Measurements from ENCODE around the gene CHGA.

The CHGA gene

GRCh38 chr14:92930737-92931602 is 8.0 kb downstream of the CHGA start:
- no peak for DNase-seq

- no peak for DNase-seq
Measured at GRCh38 chr14:92931681-92932447, 8.9 kb downstream of the CHGA start.

GRCh38 chr14:92932448-92933395 is 9.8 kb downstream of the CHGA start:
- no peak for DNase-seq

GRCh38 chr14:92933481-92933880 is 10.5 kb downstream of the CHGA start:
- no peak for DNase-seq

- DNase-seq, result no peak
Measured at GRCh38 chr14:92934196-92935085, 11.5 kb downstream of the CHGA start.

GRCh38 chr14:92935446-92935845 is 12.5 kb downstream of the CHGA start:
- no peak for DNase-seq

GRCh38 chr14:92936085-92936484 is 13.1 kb downstream of the CHGA start:
- no peak for DNase-seq

- no peak for DNase-seq
Measured at GRCh38 chr14:92937051-92937937, 14.3 kb downstream of the CHGA start.

- DNase-seq, result no peak
Measured at GRCh38 chr14:92938235-92938875, 15.4 kb downstream of the CHGA start.

GRCh38 chr14:92938890-92939671 is 16.1 kb downstream of the CHGA start:
- DNase-seq, result no peak

GRCh38 chr14:92939699-92940098 is 16.7 kb downstream of the CHGA start:
- DNase-seq, result no peak

GRCh38 chr14:92940543-92940942 is 17.6 kb downstream of the CHGA start:
- no peak for DNase-seq

- no peak for DNase-seq
Measured at GRCh38 chr14:92941531-92941930, 18.6 kb downstream of the CHGA start.

GRCh38 chr14:92942136-92942535 is 19.2 kb downstream of the CHGA start:
- DNase-seq, result no peak

- no peak for DNase-seq
Measured at GRCh38 chr14:92942576-92942975, 19.6 kb downstream of the CHGA start.

- DNase-seq, result no peak
Measured at GRCh38 chr14:92942976-92943710, 20.2 kb downstream of the CHGA start.

- DNase-seq, result no peak
Measured at GRCh38 chr14:92943855-92944570, 21.1 kb downstream of the CHGA start.

GRCh38 chr14:92944976-92945375 is 22.0 kb downstream of the CHGA start:
- DNase-seq, result no peak

All from activated naive CD4-positive, alpha-beta T cell treated with anti-CD3 and anti-CD28 coated beads, Interleukin-2, amount 50 U/mL, for 16 hours (primary cell).